HFF-Myc (cell line): ENCODE results near the gene OR6C75.

ENCODE experiments used
- DNase-seq: peaks from one replicate; pipeline ENCODE4 v3.0.0-alpha.2; 2011; ENCODE audit warnings: low read depth; ENCODE audit errors: extremely low read depth
- H3K4me3 ChIP-seq: replicated peaks from 2 replicates; pipeline ENCODE4 v1.5.1; 2011; ENCODE audit warnings: low read depth, mild to moderate bottlenecking, control low read depth, low read length
- TF ChIP-seq, protein P1 (sequence below): IDR thresholded peaks from 2 replicates; pipeline ENCODE4 v1.5.1; 2012; ENCODE audit warnings: mild to moderate bottlenecking, low read depth, low read length, control low read depth; ENCODE audit errors: missing control alignments

The OR6C75 gene

DNA sequence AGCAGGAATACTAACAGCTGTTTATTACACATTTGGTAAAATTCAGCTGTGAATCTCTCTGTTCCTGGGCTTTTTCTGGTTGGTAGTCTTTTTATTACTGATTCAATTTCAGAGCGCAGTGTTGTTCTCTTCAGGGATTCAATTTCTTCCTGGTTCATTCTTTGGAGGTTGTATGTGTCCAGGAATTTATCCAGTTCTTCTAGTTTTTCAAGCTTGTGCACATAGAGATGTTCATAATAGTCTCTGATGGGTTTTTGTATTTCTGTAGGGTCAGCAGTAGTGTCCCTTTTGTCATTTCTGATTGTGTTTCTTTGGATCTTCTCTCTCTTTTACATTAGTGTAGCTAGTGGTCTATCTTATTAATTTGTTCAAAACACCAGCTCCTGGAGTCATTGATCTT, 54.2 kb downstream of the OR6C75 start:
- TF ChIP-seq, protein P1, sequence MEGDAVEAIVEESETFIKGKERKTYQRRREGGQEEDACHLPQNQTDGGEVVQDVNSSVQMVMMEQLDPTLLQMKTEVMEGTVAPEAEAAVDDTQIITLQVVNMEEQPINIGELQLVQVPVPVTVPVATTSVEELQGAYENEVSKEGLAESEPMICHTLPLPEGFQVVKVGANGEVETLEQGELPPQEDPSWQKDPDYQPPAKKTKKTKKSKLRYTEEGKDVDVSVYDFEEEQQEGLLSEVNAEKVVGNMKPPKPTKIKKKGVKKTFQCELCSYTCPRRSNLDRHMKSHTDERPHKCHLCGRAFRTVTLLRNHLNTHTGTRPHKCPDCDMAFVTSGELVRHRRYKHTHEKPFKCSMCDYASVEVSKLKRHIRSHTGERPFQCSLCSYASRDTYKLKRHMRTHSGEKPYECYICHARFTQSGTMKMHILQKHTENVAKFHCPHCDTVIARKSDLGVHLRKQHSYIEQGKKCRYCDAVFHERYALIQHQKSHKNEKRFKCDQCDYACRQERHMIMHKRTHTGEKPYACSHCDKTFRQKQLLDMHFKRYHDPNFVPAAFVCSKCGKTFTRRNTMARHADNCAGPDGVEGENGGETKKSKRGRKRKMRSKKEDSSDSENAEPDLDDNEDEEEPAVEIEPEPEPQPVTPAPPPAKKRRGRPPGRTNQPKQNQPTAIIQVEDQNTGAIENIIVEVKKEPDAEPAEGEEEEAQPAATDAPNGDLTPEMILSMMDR = no peak
- H3K4me3 ChIP-seq = no peak overlapping the region
- no peak for DNase-seq
